H1 (cell line): ENCODE data around the gene TMEM92. TPM values are rescaled to one million over a fixed set of nuclear protein-coding genes. Genes with fewer than 3 reads are reported as not detected.

ENCODE experiments used
- CTCF ChIA-PET: fragments of 300-600 bp; sonication (Branson Sonifier 250); formaldehyde crosslinking; loops from one replicate; lab custom pipeline; 2021; ENCODE audit not compliant: partially characterized antibody; lab: Charles Lee
- POLR2A ChIA-PET: fragments of 300-600 bp; sonication (Branson Sonifier 250); formaldehyde crosslinking; loops from one replicate; lab custom pipeline; 2021; ENCODE audit warnings: inconsistent platforms; ENCODE audit not compliant: partially characterized antibody; lab: Charles Lee
- DNase-seq, 2 experiments: peaks; one replicate each; pipeline versions ENCODE4 v3.0.0 to v3.0.0-alpha.2; 2010 to 2022; ENCODE audit warnings: low spot score in 2 of 2, low read depth in 1 of 2, mixed read lengths in 1 of 2
- FAIRE-seq: peaks from 2 replicates; lab custom pipeline; 2011; peaks lifted over from hg19 to GRCh38; lab: Jason Lieb, UNC
- H2AFZ ChIP-seq: 2 replicates; pipeline ENCODE4 v1.8.1; 2012; ENCODE audit warnings: low read length, inconsistent platforms
- H2AK5ac ChIP-seq: 2 replicates; pipeline ENCODE4 v1.6.1; 2013; ENCODE audit warnings: low read depth, low read length
- H2BK120ac ChIP-seq: replicated peaks from 2 replicates; pipeline ENCODE3; 2013; ENCODE audit warnings: low read depth, low read length, inconsistent platforms
- H2BK12ac ChIP-seq: 2 replicates; pipeline ENCODE4 v1.6.1; 2013; ENCODE audit warnings: low read depth, low read length
- H2BK15ac ChIP-seq: 2 replicates; pipeline ENCODE4 v1.6.1; 2013; ENCODE audit warnings: low read length
- H2BK20ac ChIP-seq: 2 replicates; pipeline ENCODE4 v1.6.1; 2013; ENCODE audit warnings: low read length
- H2BK5ac ChIP-seq: 2 replicates; pipeline ENCODE4 v1.6.1; 2013; ENCODE audit warnings: low read depth, low read length
- H3K14ac ChIP-seq: 2 replicates; pipeline ENCODE4 v1.6.1; 2013; ENCODE audit warnings: inconsistent platforms; ENCODE audit not compliant: insufficient read length
- H3K18ac ChIP-seq: 2 replicates; pipeline ENCODE4 v1.6.1; 2013; ENCODE audit warnings: low read length; ENCODE audit errors: extremely low read depth
- H3K23ac ChIP-seq: 2 replicates; pipeline ENCODE4 v1.6.1; 2013; ENCODE audit warnings: inconsistent platforms; ENCODE audit not compliant: insufficient read length
- H3K23me2 ChIP-seq: 2 replicates; pipeline ENCODE4 v1.6.1; 2013; ENCODE audit warnings: low read depth, low read length
- H3K27ac ChIP-seq: 2 replicates; pipeline ENCODE4 v1.6.1; 2011; ENCODE audit warnings: low read depth, low read length, inconsistent platforms
- H3K27me3 ChIP-seq, 4 experiments: replicated peaks in 1 of 4; 1 replicate in 1 of 4; 2 replicates in 3 of 4; pipeline versions ENCODE4 v1.6.1 to v1.8.1; 2011 to 2013; ENCODE audit warnings: low read length in 3 of 4, mild to moderate bottlenecking in 3 of 4, inconsistent platforms in 2 of 4, mixed read lengths in 2 of 4, moderate library complexity in 1 of 4; ENCODE audit not compliant: control insufficient read depth in 3 of 4, insufficient read depth in 3 of 4; ENCODE audit errors: extremely low read depth in 1 of 4
- H3K36me3 ChIP-seq, 4 experiments: 2 replicates each; pipeline versions ENCODE4 v1.6.1 to v1.8.1; 2011 to 2013; ENCODE audit warnings: mild to moderate bottlenecking in 4 of 4, low read length in 3 of 4, moderate library complexity in 2 of 4, control low read depth in 1 of 4, inconsistent platforms in 1 of 4; ENCODE audit not compliant: insufficient read depth in 4 of 4, control insufficient read depth in 2 of 4
- H3K4ac ChIP-seq: replicated peaks from 2 replicates; pipeline ENCODE3; 2013; ENCODE audit warnings: low read length, low read depth, mixed read lengths, inconsistent platforms; ENCODE audit not compliant: insufficient read length
- H3K4me1 ChIP-seq, 4 experiments: replicated peaks in 1 of 4; 1 replicate in 1 of 4; 2 replicates in 3 of 4; pipeline versions ENCODE4 v1.6.1 to v1.8.1; 2011 to 2013; ENCODE audit warnings: low read length in 3 of 4, inconsistent platforms in 2 of 4, mixed read lengths in 1 of 4; ENCODE audit not compliant: insufficient read depth in 4 of 4, control insufficient read depth in 3 of 4
- H3K4me2 ChIP-seq, 2 experiments: 2 replicates each; pipeline versions ENCODE4 v1.6.1 to v1.8.1; 2011 to 2013; ENCODE audit warnings: low read depth in 2 of 2, low read length in 2 of 2, control low read depth in 1 of 2, inconsistent platforms in 1 of 2, mild to moderate bottlenecking in 1 of 2; ENCODE audit not compliant: insufficient read depth in 1 of 2
- H3K4me3 ChIP-seq, 4 experiments: fragments of 200-600, 300-600 bp in 1 of 4; sonication (generic), shearing (Covaris generic), sonication (Bioruptor Twin) in 1 of 4; 2 replicates each; pipeline versions ENCODE4 v1.5.1 to v1.8.1; 2011 to 2016; ENCODE audit warnings: low read length in 4 of 4, low read depth in 3 of 4, control low read depth in 2 of 4, inconsistent platforms in 2 of 4, mild to moderate bottlenecking in 2 of 4, mixed read lengths in 1 of 4, moderate library complexity in 1 of 4; ENCODE audit not compliant: insufficient read depth in 2 of 4; ENCODE audit errors: extremely low read depth in 1 of 4
- H3K56ac ChIP-seq: replicated peaks from 2 replicates; pipeline ENCODE3; 2013; ENCODE audit warnings: low read depth, mild to moderate bottlenecking, mixed read lengths, low read length, inconsistent platforms; ENCODE audit not compliant: insufficient read length
- H3K79me1 ChIP-seq: 2 replicates; pipeline ENCODE4 v1.6.1; 2013; ENCODE audit warnings: low read depth, low read length, control low read depth
- H3K79me2 ChIP-seq, 2 experiments: 2 replicates each; pipeline versions ENCODE4 v1.6.1 to v1.8.1; 2012 to 2013; ENCODE audit warnings: low read length in 2 of 2, mild to moderate bottlenecking in 2 of 2, inconsistent platforms in 1 of 2; ENCODE audit not compliant: insufficient read depth in 2 of 2, control insufficient read depth in 1 of 2
- H3K9ac ChIP-seq, 4 experiments: replicated peaks in 1 of 4; 1 replicate in 1 of 4; 2 replicates in 3 of 4; pipeline versions ENCODE4 v1.6.1 to v1.8.1; 2011 to 2013; ENCODE audit warnings: low read depth in 3 of 4, low read length in 3 of 4, control low read depth in 2 of 4, mild to moderate bottlenecking in 2 of 4, moderate library complexity in 2 of 4, inconsistent platforms in 1 of 4; ENCODE audit errors: extremely low read depth in 1 of 4
- H3K9me3 ChIP-seq, 2 experiments: 2 replicates each; pipeline versions ENCODE4 v1.6.1 to v1.8.1; 2012 to 2013; ENCODE audit warnings: mild to moderate bottlenecking in 2 of 2, moderate library complexity in 2 of 2, control low read depth in 1 of 2, inconsistent platforms in 1 of 2, low read depth in 1 of 2, low read length in 1 of 2, mixed read lengths in 1 of 2; ENCODE audit not compliant: insufficient read depth in 2 of 2
- H4K20me1 ChIP-seq, 2 experiments: replicated peaks in 1 of 2; 2 replicates each; pipeline versions ENCODE3 to v1.8.1; 2011 to 2013; ENCODE audit warnings: inconsistent platforms in 2 of 2, low read length in 2 of 2, mild to moderate bottlenecking in 1 of 2; ENCODE audit not compliant: insufficient read depth in 2 of 2, control insufficient read depth in 1 of 2
- H4K5ac ChIP-seq: 2 replicates; pipeline ENCODE4 v1.6.1; 2013; ENCODE audit warnings: low read length, low read depth, mixed read lengths, inconsistent platforms; ENCODE audit not compliant: insufficient read length
- H4K8ac ChIP-seq: 2 replicates; pipeline ENCODE4 v1.8.0; 2013; ENCODE audit warnings: mild to moderate bottlenecking, moderate library complexity, low read length, inconsistent platforms; ENCODE audit not compliant: insufficient read depth; ENCODE audit errors: extremely low read depth
- H4K91ac ChIP-seq: replicated peaks from 2 replicates; pipeline ENCODE3; 2013; ENCODE audit warnings: low read length, mixed read lengths, inconsistent platforms; ENCODE audit not compliant: insufficient read length
- BCL11A ChIP-seq, 2 experiments: IDR thresholded peaks; one replicate each; pipeline ENCODE4 v1.6.1; 2011; ENCODE audit warnings: low read depth in 2 of 2, low read length in 2 of 2, mild to moderate bottlenecking in 2 of 2
- EP300 ChIP-seq, 2 experiments: IDR thresholded peaks; 1 replicate in 1 of 2; 2 replicates in 1 of 2; pipeline ENCODE4 v1.6.1; 2011 to 2012; ENCODE audit warnings: low read depth in 2 of 2, low read length in 2 of 2, mild to moderate bottlenecking in 2 of 2, borderline replicate concordance in 1 of 2, inconsistent platforms in 1 of 2, moderate library complexity in 1 of 2
- KDM1A ChIP-seq: fragments of 200-600, 300-600 bp; sonication (generic); IDR thresholded peaks from 2 replicates; pipeline ENCODE4 v1.7.1; 2016; ENCODE audit warnings: mild to moderate bottlenecking, low read length, borderline replicate concordance
- NRF1 ChIP-seq: IDR thresholded peaks from 2 replicates; pipeline ENCODE4 v1.6.1; 2011; ENCODE audit warnings: mild to moderate bottlenecking, low read depth, low read length, improper control_type of control experiment
- WGBS, 2 experiments: shearing (Covaris generic) in 1 of 2; methylation state at CpG; one replicate each; pipeline versions ENCODE4 v1.1.6 to v1.1.7; 2013 to 2015; ENCODE audit warnings: low lambda C conversion rate in 2 of 2, mixed read lengths in 2 of 2, inconsistent platforms in 1 of 2, low coverage in 1 of 2, missing lambda C conversion rate in 1 of 2; ENCODE audit not compliant: insufficient replicate concordance in 2 of 2, insufficient coverage in 1 of 2, insufficient read length in 1 of 2; ENCODE audit errors: extremely low coverage in 1 of 2, missing lambda C conversion rate in 1 of 2; 5-methylcytosine and 5-hydroxymethylcytosine counted together
- long read RNA-seq, 2 experiments: library from RNA in 1 of 2; library from capped mRNA in 1 of 2; stranded (forward); transcript quantifications; one replicate each; pipeline ENCODE4 v2.0.0, GENCODE V29; 2021; ENCODE audit warnings: inconsistent platforms in 1 of 2
- polyA minus RNA-seq, 3 experiments: library from RNA; depleted of rRNA, polyadenylated mRNA; stranded (reverse); fragments of >200 nt; gene quantifications; 1 replicate in 2 of 3; 2 replicates in 1 of 3; pipeline ENCODE4 v1.2.3, GENCODE V29; 2011
- polyA plus RNA-seq, 7 experiments: library from polyadenylated mRNA; depleted of rRNA in 3 of 7; stranded (reverse) in 5 of 7; unstranded in 2 of 7; fragments of >200 nt in 5 of 7; fragments of 200-250 nt in 2 of 7; gene quantifications; 1 replicate in 5 of 7; 2 replicates in 1 of 7; 4 replicates in 1 of 7; pipeline versions ENCODE4 v1.2.1 to v1.2.3, GENCODE V29; 2011 to 2013; ENCODE audit warnings: missing spikeins in 2 of 7, mixed read lengths in 2 of 7
- total RNA-seq: library from RNA; stranded (reverse); fragmentation: NEBNext Ultra II Directional; extraction: Animal tissue kit (Norgen Biotek cat#: 25700); gene quantifications from 2 replicates; pipeline ENCODE4 v1.2.1, GENCODE V29; 2021

TMEM92 gene
- total RNA-seq (11.9 and 12.2 TPM in 2 replicates), polyA plus RNA-seq (2011; rRNA removed) (24.8 and 39.2 TPM in 2 replicates), polyA minus RNA-seq (2011; rRNA and poly(A)+ RNA removed) (6.3 and 10.4 TPM in 2 replicates)
- 14.9 TPM for polyA plus RNA-seq (2011; cell fraction: cytosol; rRNA removed)
- polyA plus RNA-seq (2011; cell fraction: nucleus; rRNA removed): 13.5 TPM
- polyA plus RNA-seq (2012, experiment 1 of 2): 12.3 to 17.0 TPM (median 15.6 TPM) in 4 replicates
- polyA plus RNA-seq (2012, experiment 2 of 2): 17.9 TPM
- 23.2 TPM for polyA plus RNA-seq (2013, experiment 1 of 2)
- polyA plus RNA-seq (2013, experiment 2 of 2): 31.1 TPM
- 15.3 TPM for polyA minus RNA-seq (2011; cell fraction: cytosol; rRNA and poly(A)+ RNA removed)
- polyA minus RNA-seq (2011; cell fraction: nucleus; rRNA and poly(A)+ RNA removed): 12.1 TPM
- long read RNA-seq, experiment 1, transcript TMEM92-202 (5 exons, 573 nt): major isoform, 14 of 18 reads
- long read RNA-seq, experiment 1, partial matches to known transcripts: 4 of 18 reads
- long read RNA-seq, experiment 1, other reads (novel, unspliced or antisense): 0 of 18 reads
- long read RNA-seq, experiment 2, transcript TMEM92-202 (5 exons, 573 nt): major isoform, 22 of 29 reads
- long read RNA-seq, experiment 2, partial matches to known transcripts: 0 of 29 reads
- long read RNA-seq, experiment 2, other reads (novel, unspliced or antisense): 7 of 29 reads

DNA sequence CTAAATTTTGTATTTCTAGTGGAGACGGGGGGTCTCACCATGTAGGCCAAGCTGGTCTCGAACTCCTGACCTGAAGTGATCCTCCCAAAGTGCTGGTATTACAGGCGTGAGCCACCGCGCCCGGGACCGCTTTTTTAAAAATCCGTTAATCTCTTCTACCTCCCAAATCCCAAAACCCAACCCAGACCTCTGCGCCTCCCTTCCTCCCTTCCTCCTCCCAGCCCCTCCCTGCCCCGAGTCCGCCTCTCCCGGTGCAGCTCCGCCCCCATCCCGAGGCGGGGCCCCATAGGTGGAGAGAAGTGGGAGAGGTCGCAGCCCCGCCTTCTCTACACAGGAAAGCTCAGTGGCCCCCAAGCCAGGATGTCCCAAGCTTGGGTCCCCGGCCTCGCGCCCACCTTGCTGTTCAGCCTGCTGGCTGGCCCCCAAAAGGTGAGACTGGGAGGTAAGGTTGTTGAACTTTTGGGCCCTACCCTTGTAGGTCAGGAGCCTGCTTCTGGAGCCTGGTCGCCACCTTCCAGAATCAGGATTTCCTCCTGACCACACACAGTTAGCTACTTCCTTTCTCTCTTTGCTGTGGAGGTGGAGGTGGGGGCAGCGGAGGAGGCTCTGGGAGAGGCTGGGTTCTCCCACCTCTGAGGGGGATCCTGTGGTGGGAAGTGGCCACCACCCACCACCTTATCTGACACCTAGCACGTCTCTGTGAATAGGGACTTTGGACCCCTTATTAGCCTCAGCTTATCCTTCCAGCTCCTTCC lies at the start of gene TMEM92:
TMEM92 (plus strand) TSS at position 325 of the 755 bp plus-strand sequence; CDS start at position 361, 36 bp downstream.
- 11% methylated on average over 22 of the region's 23 CpGs; no CpG with 5 or more reads in 1 of the 2 experiments for WGBS, 2 experiments
- H2AK5ac ChIP-seq: peak within 1 kb of the TSS; percentile 44; the same call in 1 of the 2 replicates
- peak; percentile 78; the same call in 1 of the 2 replicates for TF ChIP-seq KDM1A
- no peak for TF ChIP-seq NRF1
- TF ChIP-seq BCL11A (IDR thresholded peaks at IDR 0.05; ENCODE audit: low read depth in 2 of 2, low read length in 2 of 2): no peak
- no peak for TF ChIP-seq EP300 (IDR thresholded peaks at IDR 0.05; ENCODE audit: borderline replicate concordance in 1 of 2, low read depth in 2 of 2, low read length in 2 of 2)
- peak; percentile 69 to 92 for DNase-seq
- H3K18ac ChIP-seq: peak within 1 kb of the TSS; percentile 83
- H3K4me2 ChIP-seq: peak within 1 kb of the TSS; percentile 90 to 91
- peak within 1 kb of the TSS; percentile 97 for H4K91ac ChIP-seq
- H3K79me1 ChIP-seq: peaks cover 2% of the 10 kb centered on the region; the same call in 1 of the 2 replicates
- H2BK20ac ChIP-seq: no peak within 1 kb of the TSS
- no peaks in the 10 kb centered on the region for H3K9me3 ChIP-seq
- H3K4me3 ChIP-seq: peak within 1 kb of the TSS; percentile 42 to 69 (median 59)
- H3K14ac ChIP-seq: no peak within 1 kb of the TSS
- no peaks in the 10 kb centered on the region for H4K20me1 ChIP-seq
- no peak within 1 kb of the TSS for H2BK15ac ChIP-seq
- peaks cover 2 to 32% (median 22%) of the 10 kb centered on the region in 4 experiments for H3K4me1 ChIP-seq
- ChIA-PET POLR2A (interaction anchor here (0.7 to 3.2 kb wide), 7 partner anchors 9 to 151 kb away, joined by 3 to 22 read pairs (median 3); partner anchors contain the start of gene COL1A1), CTCF (interaction anchor here (0.6 to 41.5 kb wide), 22 partner anchors 9 to 180 kb away, joined by 3 to 1349 read pairs (median 4); partner anchors contain the start of genes COL1A1 and PDK2)
- H2BK5ac ChIP-seq: peak within 1 kb of the TSS; percentile 75; the same call in 1 of the 2 replicates
- no peaks in the 10 kb centered on the region; a peak in 1 of 4 replicates for H3K79me2 ChIP-seq
- peak within 1 kb of the TSS; percentile 82 for H3K4ac ChIP-seq
- no peak within 1 kb of the TSS for H3K23ac ChIP-seq
- peaks cover 0 to 1% (median 0%) of the 10 kb centered on the region in 4 experiments; a peak in 1 of 8 replicates for H3K36me3 ChIP-seq
- no peak within 1 kb of the TSS for H2BK120ac ChIP-seq
- H4K5ac ChIP-seq: peak within 1 kb of the TSS; percentile 92
- no peak within 1 kb of the TSS; the same call in 1 of the 2 replicates for H3K27ac ChIP-seq
- H3K56ac ChIP-seq: peak within 1 kb of the TSS; percentile 42
- peak within 1 kb of the TSS; percentile 33; the same call in 1 of the 2 replicates for H2BK12ac ChIP-seq
- FAIRE-seq: no peak
- H3K27me3 ChIP-seq: peaks cover 0 to 12% (median 5%) of the 10 kb centered on the region in 4 experiments; a peak in 3 of 7 replicates
- H4K8ac ChIP-seq: peak within 1 kb of the TSS; percentile 63
- peak within 1 kb of the TSS; percentile 74; the same call in 1 of the 2 replicates for H2AFZ ChIP-seq
- peak within 1 kb of the TSS in 3 of 4 experiments; percentile 31 to 67 (median 34); a peak in 5 of 7 replicates for H3K9ac ChIP-seq
- H3K23me2 ChIP-seq: peaks cover 4% of the 10 kb centered on the region; the same call in 1 of the 2 replicates
